Sigmoid colon (tissue), 4 donors: ENCODE measurements around the gene PTPRB.

Experiments
- POLR2AphosphoS5 ChIP-seq, 4 donors: sonication (generic); formaldehyde crosslinking; IDR thresholded peaks; one replicate each; pipeline ENCODE4 v1.6.1; 2017; ENCODE audit warnings: antibody characterized with exemption in 4 of 4
- TF ChIP-seq, protein P1 (sequence below), 4 experiments: fragments of 450-650 bp in 3 of 4; fragments of 200-600 bp in 1 of 4; IDR thresholded peaks; one replicate each; pipeline ENCODE4 v1.5.1; 2016 to 2019; ENCODE audit warnings: antibody characterized with exemption in 4 of 4, mild to moderate bottlenecking in 3 of 4, moderate library complexity in 2 of 4

DNA sequence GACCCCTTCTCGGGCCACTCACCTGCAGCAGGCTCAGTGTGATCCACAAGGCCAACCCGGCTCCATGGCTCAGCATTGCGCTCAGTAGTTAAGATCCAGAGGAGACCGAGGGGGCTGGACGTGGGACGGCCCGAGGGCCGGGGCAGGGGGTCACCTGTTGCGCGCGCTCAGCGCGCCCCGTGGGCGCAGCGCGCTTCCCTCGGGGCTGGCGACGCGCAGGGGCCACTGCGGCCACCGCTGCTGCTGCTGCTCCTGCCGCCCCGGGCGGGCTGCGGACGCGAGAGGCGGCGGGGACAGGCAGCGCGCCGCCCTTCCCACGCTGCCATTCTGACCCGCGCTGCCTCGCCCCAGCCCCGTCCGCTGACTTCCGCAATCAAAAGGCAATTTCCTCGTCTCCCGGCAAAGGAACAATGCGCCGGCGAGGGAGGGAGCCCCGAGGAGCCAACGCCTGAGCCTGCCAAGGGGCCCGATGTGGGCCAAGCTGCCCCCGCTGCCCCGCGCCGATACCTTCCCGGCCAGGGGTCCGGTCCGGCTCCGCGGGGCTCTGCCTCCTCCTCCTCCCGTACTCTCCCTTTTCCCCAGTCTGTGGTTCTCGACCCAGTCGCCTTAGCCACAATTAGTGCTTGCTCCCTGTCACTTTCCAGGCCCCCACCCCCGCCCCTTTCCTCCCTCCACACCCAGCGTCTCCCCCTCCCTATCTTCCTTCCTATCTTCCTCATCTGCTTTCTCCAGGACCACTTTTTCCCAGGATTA, 27.3 kb downstream of the PTPRB start:
- TF ChIP-seq, protein P1, sequence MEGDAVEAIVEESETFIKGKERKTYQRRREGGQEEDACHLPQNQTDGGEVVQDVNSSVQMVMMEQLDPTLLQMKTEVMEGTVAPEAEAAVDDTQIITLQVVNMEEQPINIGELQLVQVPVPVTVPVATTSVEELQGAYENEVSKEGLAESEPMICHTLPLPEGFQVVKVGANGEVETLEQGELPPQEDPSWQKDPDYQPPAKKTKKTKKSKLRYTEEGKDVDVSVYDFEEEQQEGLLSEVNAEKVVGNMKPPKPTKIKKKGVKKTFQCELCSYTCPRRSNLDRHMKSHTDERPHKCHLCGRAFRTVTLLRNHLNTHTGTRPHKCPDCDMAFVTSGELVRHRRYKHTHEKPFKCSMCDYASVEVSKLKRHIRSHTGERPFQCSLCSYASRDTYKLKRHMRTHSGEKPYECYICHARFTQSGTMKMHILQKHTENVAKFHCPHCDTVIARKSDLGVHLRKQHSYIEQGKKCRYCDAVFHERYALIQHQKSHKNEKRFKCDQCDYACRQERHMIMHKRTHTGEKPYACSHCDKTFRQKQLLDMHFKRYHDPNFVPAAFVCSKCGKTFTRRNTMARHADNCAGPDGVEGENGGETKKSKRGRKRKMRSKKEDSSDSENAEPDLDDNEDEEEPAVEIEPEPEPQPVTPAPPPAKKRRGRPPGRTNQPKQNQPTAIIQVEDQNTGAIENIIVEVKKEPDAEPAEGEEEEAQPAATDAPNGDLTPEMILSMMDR (IDR thresholded peaks at IDR 0.05): no peak
- TF ChIP-seq POLR2AphosphoS5 (IDR thresholded peaks at IDR 0.05): peak in 1 of 4 donors; percentile 22
